Hippocampal formation (tissue), 2 donors: ENCODE data around the gene KLC3.

ENCODE experiments used
- DNase-seq, 2 donors: peaks; one replicate each; lab custom pipeline; 2025; lab: John Stamatoyannopoulos, UW

Gene KLC3

DNA sequence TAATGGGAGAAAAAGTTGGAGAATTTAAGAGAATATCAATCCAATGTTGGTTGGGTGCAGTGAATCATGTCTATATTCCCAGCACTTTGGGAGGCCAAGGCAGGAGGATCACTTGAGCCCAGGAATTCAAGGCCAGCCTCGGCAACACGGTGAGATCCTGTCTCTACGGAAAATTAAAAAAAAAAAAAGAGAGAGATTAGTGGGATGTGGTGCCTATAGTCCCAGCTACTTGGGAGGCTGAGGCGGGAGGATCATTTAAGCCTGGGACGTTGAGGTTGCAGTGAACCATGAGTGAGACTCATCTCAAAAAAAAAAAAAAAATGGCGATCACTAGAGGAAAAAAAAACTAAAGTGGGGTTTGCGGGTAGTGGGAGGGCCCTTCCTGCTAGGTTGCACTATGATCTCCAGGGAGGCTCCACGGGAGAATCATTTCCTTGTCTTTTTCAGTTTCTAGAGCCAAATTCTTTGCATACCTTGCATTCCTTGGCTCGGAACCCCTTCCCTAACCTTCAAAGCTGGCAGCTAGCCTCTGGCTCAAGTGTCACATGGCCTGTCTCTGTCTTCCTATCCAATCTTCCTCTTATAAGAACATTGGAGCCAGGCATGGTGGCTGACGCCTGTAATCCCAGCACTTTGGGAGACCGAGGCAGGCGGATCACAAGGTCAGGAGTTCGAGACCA, 35.6 kb downstream of the KLC3 start:
- DNase-seq, result no peak

DNA sequence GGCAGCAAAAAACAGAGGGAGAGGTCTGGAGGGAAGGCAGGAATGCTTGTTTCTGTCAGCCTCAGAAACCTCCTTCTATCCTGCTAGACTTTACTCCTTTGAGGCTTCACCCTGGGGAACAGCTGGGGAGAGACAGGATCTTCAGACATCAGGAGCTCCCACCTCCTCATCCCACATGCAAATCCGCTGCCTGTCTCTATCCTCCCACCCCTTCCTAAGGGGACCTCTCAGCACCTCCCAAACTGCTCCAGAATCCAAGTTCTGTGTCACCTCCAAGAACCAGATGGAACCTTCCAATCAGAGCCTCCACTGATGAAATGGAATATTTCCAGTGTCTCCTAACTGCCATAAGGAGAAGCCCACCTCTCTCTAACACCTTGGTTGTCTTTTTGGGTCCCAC, 39.6 kb downstream of the KLC3 start:
- no peak for DNase-seq

DNA sequence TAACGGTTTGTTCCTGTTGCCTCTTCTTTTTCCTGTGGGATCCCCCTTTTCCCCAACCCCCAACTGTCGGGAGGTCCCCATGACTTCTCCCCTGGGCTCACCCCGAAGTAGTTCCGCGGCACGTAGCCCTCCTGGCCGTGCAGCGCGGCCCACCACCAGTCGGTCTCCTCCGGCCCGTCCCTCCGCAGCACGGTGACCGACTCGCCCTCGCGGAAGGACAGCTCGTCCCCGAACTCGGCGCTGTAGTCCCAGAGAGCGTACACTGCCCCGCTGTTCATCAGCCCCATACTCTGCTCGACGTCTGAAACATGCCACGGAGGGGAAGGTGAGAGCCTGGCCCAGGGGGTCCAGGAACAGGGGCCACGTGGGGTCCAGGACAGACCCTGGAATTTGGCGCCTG, 41.9 kb downstream of the KLC3 start:
- no peak for DNase-seq

DNA sequence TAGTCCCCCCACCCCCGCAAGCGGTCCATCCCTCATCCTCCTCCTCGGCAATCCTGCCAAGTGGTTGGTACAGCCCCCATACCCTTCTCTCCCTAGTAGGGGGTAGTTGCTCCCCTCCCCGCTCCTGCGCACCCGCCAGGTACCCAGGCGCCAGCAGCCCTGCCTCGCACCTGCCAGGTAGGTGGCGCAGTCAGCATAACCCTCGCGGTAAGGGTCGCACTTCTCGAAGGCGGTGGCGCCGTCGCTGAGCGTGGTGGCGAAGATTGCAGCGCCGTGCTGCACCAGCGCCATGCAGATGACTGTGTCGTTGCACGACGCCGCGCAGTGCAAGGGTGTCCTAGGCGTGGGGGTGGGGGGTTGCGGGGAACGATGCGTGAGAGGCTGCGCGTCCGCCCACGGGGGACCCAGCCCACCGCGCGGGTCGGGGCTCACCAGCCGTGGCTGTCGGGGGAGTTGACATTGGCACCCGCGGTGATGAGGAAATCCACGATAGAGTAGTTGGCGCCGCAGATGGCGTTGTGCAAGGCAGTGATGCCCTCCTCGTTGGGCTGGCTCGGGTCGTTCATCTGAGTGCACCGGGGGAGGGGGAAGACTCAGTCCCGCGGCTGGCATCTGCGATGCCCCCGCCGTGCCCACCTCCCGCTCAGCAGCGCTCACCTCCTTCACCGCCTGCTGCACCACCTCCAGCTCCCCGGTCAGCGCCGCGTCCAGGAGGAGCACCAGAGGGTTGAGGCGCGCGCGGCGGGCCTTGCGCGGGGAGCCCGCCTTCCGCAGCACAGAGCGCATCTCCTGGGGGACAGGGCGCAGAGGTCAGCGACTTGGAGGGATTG, 45.1 kb downstream of the KLC3 start:
- no peak for DNase-seq

DNA sequence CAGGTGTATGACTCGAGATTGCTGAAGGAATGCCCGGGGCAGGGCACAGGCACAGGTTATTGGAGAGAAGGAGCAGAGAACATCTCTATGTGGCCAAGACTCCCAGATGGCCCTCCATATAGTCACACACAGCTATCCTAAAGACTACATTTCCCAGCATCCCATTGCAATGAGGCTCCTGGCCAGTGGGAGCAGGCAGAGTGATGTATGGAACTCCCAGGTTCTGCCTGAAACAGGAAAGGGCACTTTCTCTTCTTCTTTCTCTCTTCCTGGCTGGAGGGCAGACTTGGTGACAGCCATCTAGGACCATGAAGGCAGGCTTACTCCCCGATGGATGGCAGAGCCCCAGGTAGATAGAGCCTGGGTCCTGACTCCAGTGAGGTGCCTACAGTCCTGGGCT, 50.8 kb downstream of the KLC3 start:
- DNase-seq, result no peak

DNA sequence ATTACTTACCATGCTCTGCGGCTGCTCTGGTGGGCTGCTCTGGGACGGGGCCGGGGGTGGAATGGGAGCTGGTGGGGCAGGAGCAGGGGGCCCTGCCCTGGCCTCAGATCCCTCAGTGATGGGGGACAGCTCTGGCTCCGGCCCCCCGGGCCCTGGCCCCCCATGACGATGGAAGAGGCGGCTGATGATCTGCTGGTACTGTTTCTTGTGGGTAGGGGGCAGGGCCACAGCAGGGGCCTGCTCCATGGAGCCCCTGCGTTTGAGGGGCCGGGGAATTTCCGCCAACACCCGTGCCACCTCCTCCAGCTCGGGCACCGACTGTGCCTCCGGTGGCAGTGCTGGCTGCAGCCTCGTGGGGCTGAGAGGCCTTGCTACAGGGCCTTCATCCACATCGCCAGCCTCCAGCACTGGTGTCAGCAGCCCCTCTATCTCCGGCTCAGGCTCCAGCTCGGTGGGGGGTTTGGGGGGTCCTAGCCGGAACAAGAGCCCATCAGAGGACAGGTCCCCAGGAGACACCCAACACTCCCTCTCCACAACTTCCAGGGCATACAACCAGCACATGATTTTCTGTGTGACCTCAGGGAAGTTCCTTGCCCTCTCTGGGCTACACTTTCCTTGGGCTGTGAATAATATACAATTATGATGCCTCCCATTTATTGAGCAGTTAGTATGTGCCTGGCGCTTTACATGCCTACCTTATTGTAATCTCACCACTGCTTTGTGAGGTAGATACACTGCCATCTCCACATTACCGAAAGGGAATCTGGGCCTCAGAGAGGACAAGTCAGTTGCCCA, 51.5 kb downstream of the KLC3 start:
- no peak for DNase-seq

DNA sequence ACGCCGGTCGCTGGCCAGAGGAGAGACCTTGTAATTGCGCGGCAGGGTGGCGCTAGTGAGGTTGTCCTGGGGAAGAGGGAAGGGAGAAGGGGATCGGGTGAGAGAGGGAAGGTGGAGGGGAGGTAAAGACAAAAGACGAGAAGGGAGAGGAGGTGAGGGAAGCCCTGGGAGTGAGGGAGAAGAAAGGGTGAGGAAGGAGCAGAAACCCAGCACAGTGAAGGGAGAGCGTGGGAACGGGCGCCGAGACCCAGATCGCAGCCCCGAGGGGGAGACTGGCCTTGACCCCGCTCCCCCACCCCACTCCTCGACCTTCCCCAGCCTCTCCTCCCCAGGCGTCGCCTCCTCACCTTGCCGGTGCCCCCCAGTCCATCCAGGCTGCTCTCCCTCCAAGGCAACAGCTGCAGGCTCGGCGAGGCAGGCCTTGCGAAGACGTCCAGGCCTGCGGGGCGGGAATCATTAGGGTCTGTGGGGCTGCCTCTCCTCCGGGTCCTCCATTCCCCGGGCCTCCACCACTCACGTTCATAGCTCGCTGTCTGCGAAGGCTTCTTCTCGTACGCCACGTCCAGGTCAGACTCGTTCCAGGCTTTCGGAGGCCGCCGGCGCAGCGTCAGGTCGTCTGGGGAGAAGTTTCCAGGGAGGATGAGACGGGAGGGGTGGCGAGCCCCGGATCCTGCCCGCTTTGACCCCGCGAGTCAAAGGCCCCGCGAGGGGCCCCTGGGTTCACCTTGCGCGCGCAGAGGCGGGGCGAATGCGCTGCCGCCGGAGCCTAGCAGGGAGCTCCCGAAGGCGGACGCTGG, 55.5 kb downstream of the KLC3 start:
- no peak for DNase-seq

DNA sequence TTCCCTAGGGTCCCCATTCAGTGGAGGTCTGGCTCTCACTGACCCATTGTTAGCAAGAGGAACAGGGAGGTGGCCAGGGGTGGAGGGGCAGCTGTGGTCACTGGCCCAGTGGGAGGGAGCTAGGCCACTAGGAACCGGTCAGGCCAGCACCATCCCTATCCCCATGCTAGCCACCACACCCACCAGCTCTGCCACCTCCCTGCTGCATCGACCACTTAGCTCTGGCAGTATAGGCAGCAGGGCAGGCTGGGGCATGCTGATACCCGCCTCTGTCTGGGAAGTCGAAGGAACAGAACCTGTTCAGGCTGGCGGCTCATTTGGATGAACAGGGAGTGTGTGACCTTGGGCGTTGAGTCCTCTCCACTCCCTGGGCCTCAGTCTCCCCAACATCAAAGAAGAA, 59.6 kb downstream of the KLC3 start:
- no peak for DNase-seq
